Esophagus mucosa (tissue), 1 donor: Measurements from ENCODE around the gene KRT5. TPM values are rescaled to one million over a fixed set of nuclear protein-coding genes. Genes with fewer than 3 reads are reported as not detected.
A peak's percentile ranks its signal among the peaks of the same experiment; 100 is the strongest.

Experiments
- ATAC-seq: fragments of 200-7000 bp; cut with Tn5 transposase; one replicate; pipeline ENCODE4 v1.9.1; 2020
- total RNA-seq: library from RNA; stranded (reverse); gene quantifications from one replicate; pipeline ENCODE4 v1.2.4, GENCODE V29; 2023
- donor health status: DM: yes; HTN: yes; CAD: no.

KRT5 gene
- total RNA-seq, 1 donor from 2014 or later: 11,855 TPM

DNA sequence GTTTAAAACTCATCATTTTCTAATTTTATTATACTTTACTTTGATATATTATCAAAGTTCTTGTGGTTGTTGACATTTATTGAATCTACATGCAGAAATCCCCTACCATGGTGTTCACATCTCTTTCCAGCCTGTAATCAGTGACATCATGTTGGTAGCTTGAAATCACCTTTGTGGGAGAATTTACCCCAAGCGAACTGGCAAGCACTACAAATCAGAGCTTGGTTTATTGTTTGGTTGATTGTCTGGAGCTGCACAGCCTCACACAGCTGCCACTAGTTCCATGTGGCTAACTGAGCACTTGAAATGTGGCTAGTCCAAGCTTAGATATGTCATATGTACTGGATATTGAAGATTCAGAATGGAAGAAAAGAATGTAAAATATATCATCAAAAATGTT is 15.4 kb upstream of the KRT5 start:
- ATAC-seq: no peak

DNA sequence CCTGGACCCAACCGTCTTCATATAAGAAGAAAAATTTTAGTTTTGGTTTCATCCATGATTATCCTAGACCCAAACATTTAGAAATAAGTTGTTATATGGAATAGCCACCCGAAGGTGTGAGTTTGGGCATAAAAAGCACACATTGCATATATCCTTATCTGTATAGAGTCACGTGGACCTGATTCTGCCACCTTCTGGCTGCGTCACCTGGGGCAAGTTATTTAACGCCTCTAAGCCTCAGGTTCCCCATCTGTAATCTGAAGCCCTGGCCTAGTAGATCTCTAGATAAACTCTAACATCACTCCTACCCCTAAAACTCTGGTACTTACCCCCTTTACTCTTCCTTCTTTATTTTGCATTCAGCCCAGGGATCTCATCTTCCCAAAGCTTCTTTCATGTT is 14.3 kb upstream of the KRT5 start:
- ATAC-seq: no peak

DNA sequence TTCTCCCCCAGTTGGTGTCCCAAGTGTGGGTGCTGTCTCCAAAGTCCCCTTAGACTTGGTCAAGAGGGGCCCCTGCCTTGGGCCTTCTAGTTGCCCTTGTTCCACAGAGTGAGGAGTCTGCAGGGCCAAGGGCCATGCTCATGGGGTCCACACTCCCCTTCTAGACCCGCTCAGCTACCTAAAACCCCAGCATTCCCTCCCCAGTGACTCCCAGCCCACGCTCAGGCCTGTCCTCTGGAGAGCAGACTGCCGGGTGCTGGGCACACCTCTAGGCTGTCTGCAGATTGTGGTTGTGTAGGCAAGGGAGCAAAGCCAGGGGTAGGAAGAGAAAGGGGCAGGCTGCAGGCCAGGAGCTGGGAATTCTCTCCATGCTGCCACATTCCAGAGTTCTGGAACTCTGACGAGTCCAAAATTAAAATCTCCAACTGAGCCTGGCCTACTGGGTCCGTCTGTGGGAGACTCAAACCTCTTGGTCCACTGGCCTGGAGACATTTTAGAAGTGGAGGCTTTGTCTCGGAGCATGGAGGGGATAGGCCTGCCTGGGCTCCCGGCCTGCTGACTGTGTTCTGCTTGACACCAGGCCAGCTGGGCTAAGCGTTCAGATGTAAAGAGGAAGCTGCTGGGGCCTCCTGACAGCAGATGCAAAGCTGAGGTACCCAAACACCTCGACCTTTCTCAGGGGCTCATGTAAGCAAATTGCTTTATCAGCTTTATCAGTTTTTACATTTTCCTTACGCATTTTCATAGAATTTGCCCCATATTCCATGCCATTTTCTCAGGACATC is 13.7 kb upstream of the KRT5 start:
- ATAC-seq: peak; percentile 6

DNA sequence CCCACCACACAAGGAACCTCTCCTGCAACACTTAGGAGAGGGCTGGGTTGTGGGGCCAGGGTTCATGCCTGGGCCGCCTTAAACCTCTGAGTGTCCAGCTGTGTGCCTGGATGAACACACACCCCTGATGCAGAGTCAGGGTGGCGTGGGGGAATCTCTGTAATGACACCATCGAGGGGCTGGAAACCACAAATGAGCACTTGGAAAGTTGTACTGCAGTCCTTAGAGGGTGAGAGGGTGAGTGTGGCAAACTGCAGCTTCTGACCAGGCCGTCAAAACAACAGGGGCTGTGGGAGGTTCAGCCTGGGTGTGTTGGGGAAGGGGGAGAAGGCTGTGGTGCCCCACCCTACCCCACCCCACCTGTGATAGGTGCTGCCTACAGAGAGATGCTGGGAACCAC is 12.4 kb upstream of the KRT5 start:
- ATAC-seq: no peak

DNA sequence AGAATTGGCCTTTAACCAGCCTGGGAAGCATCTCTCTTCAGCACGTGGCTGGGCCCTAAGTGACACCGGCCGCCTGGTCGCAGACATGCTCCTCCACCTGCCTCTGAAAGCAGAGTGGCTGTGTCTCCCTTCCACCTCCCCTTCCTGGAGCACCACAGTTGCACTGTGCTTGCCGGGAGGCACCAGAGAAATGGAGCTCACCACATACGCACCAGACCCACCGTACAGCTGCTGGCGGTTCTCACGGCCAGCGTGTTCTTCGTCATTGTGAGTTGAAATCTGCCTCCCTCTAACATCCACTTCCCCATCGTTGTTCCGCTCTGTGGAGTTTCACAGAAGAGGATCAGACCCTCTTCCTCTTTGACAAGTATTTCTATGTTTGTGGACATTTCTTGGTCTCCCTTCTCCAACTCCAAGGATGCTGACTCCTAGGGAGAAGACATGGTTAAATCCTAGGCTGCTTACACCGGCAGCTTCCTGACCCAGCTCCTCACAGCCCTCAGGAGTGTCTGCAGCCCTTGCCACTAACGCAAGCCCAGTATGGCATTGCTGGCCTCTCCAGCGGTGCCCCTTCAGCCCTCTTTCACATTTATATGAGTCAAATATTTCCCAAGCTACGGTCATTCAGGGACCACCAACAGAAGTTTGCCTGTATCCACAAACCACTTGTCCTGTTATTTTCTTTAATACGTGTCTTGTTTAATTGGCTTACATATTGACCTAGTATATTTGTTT is 11.5 kb upstream of the KRT5 start:
- ATAC-seq: no peak

DNA sequence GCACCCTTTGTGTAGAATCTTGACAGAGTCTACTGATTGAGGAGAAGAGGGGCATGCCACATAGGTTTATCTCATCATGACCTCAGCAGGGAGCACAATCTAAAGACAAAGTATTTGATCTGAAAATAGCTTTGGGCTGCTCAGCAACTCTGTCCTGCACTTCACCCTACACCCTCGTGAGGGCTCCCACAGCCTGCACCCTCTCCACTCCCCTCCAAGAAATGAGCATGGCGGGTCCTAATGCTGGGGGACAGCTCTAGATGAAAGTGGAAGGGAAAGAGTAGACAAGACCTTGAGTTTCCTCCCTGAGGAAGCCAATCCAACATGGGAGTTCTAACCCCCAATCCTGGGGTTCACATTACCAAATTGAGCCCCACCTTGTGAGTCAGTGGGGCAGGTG is 10.7 kb upstream of the KRT5 start:
- no peak for ATAC-seq

DNA sequence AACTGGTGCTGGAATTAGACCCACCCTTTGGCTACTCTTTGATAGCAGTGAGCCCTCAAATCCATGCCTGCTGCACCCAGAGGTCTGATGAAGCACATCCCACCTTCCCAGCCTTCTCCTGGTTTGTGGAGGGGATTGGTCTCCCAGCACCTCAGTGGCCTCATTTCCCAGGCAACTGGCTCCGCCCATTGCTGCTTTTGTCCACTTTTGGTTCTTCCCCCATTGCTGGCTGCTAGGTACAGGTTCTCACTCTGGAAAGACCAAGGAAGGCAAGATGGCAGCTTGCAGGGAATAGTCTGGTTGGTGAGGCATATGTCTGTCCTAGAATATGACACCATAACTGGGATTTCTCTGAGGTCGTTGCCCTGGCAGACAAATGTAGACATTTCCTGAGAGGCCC is 10.2 kb upstream of the KRT5 start:
- no peak for ATAC-seq

DNA sequence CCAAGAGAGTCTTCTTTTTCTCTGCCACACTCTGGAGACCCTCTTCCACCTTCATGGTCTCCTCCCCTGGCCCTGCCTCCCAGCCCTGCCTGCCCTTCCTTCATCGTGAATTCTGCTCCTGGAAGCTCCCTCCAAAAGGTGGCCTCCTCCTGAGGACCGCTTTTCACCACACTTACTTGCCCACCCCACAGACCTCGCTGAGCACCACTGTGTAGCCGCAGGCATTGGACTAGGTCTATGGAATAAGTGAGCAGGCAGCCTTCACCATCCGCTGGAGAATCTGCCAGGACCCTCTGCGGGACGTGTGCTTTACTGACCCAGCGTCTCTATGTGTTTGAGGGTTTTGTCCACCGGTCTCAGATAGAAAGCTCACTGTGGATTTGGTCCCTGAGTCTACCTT is 9.7 kb upstream of the KRT5 start:
- ATAC-seq: no peak

DNA sequence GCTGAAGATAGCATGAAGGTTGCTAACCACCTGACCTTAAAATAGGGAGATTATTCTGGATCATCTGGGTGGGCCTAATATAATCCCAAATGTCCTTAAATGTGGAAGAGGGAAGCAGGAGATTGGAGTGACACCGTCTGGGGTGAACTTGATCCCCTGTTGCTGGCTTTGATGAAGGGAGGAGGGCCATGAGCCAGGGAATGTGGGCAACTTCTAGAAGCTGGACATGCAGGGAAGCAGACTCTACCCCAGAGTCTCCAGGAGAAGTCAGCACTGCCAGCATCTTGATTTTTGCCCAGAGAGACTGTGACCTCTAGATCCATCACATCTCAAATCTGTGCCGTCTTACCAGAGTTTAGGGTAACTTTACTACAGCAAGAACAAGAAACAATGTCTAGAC is 9.2 kb upstream of the KRT5 start:
- no peak for ATAC-seq

DNA sequence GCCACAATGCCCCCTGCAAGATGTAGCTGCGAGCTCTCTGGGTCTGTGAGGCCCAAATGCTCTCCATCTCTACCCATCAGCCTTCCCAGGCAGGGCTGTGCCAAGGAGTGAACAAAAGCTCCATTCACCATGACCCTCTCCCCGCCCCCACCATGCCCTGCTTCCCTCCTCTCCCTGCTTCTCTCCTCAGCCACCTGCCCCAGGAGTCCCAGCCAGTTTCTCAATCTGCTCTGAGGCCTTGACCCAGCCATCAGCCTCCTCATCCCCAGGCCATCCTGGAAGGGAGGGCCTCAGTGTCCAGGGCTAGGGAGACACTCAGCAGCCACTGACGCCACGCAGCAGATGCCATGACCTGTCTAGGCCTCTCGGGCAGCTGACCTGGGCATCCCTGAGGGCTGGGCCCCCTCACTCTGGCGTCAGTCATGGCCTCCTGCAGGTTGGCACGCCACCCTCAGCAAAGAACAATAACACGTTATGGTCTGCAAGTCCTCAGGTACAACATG is 8.5 kb upstream of the KRT5 start:
- no peak for ATAC-seq

DNA sequence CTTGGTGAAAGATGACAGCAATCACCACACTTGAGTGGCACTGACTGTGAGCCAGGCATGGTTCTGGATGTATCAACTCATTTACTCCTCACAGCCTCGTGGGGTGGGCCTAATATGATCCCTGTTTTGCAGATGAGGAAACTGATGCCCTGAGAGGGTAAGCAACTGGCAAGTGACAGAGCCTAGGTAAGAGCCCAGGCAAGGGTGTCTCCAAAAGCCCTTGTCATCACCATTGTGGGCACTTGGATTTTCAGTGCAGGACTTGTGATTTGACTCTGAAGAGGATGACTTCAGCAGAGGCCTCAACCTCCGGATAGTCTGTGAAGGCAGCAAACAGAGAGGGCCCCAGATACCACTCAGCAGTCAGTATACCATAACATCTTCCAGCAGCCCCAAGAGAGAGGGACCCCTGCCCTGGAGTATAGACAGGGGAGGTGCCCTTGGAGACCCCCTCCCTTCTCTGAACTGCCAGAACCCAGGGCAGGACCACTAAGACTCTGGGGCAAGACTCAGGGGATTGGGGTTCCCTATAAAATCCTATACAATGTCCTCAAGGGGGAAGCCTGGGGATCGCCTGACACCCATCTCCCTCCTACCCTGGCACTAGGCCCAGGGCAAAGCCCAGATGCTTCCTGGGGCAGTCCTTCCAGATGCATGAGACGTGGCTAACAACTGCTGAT is 7.1 kb upstream of the KRT5 start:
- no peak for ATAC-seq

DNA sequence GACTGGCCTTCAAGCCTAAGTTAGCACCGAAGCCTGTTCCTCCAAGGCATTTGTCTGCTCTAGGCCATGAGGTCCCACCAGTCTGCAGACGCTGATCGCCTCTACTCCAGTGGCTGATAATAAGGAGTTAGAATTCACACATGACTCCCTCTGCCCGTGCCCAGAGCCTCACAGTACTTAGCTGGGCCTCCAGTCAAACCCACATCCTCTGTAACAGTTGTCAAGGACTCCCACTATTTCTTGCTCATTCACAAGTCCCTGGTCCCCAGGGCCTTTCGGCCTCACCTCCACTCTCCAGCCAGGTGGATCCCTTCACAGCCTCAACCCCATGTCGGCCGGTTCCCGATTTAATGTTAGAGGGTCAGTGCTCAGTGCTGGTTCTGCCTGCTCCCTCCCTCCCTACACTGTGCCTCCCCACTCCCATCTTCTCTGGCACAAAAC is 6.3 kb upstream of the KRT5 start:
- ATAC-seq: no peak

DNA sequence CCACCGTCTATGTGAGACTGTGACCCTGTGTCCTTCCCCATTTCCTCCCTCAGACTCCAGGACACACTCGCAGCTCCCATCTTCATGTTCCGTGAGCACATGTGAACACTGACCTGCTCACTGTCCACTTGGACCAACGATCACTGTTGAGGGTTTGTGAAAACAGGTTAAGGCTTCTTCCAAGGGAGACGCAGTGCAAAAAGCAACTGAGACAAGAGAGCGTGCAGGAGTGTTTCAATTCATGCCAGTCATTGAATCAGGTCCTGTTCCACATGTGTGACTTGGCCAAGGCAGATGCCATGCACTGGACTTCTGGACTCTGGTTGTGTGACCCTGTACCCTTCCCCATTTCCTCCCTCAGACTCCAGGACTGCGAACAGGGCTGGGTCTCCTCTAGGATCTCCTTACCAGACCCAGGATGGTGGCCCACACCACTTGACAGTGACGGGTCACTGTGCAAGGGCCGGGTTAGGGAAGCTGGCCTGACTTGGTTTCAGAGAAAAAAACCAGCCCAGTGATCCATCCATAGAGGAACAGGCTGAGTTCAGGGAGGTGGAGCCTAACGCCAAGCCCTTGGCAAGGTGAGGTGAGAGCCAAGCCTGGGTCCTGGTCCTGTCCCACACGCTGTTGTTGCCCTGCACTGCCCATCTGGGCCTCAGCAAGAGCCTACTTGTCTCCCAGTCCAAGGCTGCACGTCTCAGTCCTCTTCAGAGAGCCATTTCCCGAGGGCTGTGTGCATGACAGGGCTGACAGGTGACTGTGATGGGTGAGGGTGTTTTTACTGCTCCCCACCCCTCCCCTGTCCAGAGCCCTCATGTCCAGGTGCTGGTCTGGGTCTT is 5.7 kb upstream of the KRT5 start:
- ATAC-seq: no peak

DNA sequence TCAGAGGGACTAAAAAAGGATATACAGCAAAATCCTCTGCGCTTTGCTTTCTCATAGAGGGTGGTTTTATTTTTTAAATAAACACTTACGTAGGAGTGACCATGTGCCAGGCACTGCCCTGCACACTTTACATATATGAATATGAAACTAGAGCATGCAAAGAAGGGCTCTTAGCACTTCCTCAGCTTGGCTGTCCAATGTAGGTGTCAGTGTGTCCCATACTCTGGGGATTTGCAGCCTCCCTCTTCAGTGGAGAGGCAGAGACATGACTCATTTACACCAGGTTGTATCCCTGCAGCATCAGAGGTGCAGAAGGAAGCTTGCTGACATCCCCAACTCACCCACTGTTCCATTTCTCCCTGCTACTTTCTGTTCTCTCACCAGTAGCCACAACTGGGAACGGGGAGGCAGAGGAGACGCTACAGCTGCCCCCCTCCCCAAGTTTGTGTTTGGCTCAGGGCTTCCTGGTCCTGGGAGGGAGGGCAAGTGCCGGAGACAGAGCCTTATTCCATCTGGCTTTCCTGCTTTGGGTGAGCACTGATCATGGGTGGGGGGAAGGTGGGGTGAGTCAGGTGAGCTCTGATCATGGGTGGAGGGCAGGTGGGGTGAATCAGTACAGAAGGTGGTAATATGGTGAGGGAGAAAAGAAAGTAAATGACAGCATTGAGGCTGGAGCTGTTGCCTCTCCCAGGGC is 4.9 kb upstream of the KRT5 start:
- ATAC-seq: peak; percentile 2

DNA sequence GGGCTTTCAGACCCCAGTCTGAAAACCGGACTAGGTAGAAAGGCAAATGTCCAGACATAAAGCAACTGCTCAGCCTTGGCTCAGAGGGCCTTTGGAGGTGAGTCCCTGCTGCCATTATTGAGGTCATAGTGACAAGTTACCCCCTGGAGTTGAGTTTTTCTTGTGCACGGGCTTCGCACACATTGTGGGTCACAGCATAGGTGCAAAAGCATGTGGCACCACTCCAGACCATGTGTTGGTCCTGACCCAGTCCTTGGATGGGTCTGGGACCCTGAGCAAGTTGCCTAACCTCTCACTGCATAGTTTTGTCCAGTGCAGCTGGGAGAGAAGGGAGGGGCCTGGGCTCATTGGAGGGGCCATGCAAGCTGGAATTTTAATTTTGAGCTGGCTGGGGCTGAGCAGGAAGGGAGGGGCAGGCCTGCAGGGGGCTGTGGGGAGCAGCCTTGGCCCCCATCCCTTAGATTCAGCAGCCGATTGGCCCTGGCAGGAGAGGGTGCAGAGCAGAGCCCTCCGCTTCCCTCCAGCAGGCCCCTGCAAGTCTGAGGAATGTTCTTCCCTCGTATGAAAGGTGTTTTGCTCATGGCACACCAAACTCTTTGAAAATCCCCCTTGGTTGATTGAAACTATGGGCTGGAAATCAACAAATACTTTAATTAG is 4.2 kb upstream of the KRT5 start:
- ATAC-seq: peak; percentile 1

DNA sequence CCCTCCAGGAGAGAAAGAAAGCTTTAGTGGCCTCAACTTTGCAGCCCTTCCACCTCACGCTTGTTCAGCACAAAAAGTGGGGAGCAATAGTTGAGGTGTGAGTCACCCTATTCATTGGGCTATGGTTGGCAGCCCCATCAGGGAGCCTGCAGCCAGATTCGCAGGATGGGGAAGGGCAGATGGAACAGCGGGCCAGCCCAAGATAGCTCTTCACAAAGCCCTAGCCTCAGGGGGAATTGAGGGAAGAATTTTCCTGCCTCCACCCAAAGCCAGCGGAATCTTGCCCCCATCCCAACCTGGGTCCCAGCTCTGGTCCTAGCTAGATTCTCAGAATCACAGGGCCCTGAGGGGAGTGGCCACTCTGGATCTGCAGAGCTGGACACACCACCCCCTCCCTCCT is 3.6 kb upstream of the KRT5 start:
- peak; percentile 27 for ATAC-seq

DNA sequence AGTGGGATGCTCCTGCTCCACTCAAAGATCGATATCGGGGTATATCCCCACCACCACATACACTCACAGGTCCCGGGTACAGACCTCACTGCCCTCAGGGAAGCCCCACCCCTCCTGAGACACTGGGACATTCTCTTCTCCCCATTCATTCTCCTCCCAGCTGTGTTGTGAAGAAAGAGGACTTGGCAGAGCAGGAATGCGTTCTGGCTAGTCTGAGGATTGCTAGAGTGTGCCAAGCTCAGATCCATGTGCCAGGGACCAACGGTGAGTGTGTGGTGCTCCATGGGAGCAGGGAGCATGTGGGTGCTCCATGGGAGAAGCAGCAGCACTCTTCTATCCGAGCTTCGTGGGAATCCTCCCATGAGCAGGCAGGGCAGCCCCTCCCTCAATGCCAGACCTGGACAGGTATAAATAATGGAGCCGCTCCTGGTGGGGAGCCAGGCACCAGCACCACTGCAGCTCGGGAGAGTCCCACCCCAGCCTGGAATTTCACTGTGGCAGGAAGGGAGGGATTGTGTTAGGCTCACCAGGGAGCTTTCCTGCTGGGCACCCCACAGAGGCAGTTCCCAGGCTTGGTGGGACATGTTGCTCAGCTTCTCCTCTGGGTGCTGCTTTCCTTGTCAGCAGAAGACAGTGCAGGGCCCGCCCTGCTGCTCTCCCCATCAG is 2.3 kb upstream of the KRT5 start:
- peak; percentile 39 for ATAC-seq

DNA sequence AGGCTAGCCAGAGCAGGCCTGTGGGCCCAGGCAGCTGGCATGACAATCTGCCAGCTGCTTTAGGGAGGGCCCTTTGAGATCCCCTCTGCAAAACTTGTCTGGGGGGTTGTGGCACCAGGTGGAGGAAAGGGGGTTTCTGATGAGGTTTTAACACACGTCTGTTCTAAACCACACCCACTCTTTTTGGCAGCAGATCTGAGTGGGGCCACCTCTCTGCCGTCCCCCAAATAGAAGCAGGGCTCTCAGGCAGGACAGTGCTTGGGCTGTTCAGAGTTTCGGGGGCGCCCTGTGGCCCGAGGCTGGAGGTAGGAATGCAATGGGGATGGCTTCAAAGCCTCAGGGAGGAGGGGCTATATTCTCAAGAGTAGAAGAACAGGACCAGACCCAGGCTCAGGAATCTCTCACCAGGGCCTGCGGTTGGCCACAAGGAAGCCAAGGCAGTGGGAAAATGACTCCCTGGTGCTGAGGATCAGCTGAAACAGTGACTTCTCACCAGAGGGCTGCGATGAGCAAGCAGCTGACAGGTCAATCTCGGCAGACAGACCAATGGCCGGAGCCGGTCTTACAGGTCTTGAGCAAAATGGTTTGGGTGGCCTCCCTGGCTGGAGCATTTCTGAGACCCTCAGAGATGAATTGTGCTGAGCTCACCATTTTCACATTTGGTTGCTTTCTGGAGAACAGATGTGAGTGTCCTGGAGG is 1.5 kb upstream of the KRT5 start:
- ATAC-seq: peak; percentile 1

DNA sequence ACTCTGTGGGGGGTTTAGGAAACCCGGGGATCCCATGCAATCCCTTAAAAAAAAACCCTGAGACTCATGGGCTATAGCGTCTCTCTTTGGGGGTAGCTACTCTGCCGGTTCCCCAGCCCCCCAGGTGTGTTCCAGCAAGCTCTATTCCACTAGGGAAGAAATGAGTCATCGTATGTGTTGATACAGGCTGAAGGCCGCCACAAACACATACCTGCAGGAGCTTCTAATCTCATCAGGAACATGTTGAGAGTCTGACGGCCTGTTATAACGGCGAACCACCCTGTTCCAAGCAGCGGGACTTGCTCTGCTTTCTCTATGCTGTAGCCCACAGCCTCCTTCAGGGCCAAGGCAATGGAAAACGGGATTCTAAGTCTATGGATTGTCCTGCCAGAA is 977 bp upstream of the KRT5 start:
- peak; percentile 41 for ATAC-seq

DNA sequence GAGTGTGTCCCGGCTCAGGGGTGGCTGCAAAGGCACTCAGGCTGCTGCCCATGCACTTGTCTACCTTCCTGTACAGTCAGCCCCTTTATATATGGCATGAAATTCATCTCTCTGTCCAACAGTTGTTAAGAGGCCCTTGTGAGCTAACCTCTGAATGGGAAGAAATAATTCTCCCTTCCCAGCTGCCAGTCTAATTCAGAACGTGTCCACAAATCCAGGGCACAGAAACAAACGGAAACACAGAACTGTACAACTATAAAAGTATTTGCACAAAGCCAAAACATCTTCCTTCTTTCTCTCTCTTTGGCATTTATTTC is 849 bp downstream of the KRT5 start:
- no peak for ATAC-seq
